ENCODE measurements around the gene PSD4. TPM values are rescaled to one million over a fixed set of nuclear protein-coding genes. Genes with fewer than 3 reads are reported as not detected.

Gene PSD4
- polyA plus RNA-seq, 1 donor from 2014 or later: 0.67 TPM

DNA sequence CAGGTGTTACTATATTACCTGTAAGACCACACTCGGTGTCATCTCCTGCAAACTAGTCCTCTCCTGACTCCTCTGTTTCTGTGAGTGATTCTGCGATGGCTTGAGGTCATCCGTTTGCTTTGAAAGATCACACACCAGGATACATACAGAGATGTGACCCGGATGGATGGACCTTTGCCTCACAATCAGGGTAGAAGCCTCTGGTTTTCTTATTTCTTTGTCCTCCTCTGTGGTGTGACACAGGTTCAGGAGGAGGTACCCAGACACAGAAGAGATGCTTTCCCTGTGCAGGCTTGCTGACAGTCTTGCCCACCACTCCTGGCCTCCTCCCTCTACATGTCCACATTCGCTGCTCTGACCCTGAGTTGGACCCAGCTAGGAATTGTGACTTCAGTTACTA is 34.6 kb downstream of the PSD4 start:
- no peak overlapping the region for H3K4me3 ChIP-seq (ENCODE audit: low read length)
- TF ChIP-seq, protein P1, sequence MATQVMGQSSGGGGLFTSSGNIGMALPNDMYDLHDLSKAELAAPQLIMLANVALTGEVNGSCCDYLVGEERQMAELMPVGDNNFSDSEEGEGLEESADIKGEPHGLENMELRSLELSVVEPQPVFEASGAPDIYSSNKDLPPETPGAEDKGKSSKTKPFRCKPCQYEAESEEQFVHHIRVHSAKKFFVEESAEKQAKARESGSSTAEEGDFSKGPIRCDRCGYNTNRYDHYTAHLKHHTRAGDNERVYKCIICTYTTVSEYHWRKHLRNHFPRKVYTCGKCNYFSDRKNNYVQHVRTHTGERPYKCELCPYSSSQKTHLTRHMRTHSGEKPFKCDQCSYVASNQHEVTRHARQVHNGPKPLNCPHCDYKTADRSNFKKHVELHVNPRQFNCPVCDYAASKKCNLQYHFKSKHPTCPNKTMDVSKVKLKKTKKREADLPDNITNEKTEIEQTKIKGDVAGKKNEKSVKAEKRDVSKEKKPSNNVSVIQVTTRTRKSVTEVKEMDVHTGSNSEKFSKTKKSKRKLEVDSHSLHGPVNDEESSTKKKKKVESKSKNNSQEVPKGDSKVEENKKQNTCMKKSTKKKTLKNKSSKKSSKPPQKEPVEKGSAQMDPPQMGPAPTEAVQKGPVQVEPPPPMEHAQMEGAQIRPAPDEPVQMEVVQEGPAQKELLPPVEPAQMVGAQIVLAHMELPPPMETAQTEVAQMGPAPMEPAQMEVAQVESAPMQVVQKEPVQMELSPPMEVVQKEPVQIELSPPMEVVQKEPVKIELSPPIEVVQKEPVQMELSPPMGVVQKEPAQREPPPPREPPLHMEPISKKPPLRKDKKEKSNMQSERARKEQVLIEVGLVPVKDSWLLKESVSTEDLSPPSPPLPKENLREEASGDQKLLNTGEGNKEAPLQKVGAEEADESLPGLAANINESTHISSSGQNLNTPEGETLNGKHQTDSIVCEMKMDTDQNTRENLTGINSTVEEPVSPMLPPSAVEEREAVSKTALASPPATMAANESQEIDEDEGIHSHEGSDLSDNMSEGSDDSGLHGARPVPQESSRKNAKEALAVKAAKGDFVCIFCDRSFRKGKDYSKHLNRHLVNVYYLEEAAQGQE (IDR thresholded peaks at IDR 0.05; ENCODE audit: borderline replicate concordance): no peak
- TF ChIP-seq RAD21 (conservative IDR thresholded peaks at IDR 0.05): no peak
- TF ChIP-seq MXI1 (conservative IDR thresholded peaks at IDR 0.05; ENCODE audit: poor library complexity, severe bottlenecking): no peak
- H3K4me2 ChIP-seq (ENCODE audit: low read length): no peak overlapping the region
- no peaks in the 10 kb centered on the region for H3K79me2 ChIP-seq (replicated peaks; ENCODE audit: insufficient read depth, low read length)
- no peaks in the 10 kb centered on the region for H3K27me3 ChIP-seq (ENCODE audit: insufficient read depth, low read depth, low read length)
- H3K9ac ChIP-seq (ENCODE audit: low read length): no peak overlapping the region
- no peaks in the 10 kb centered on the region for H4K20me1 ChIP-seq (ENCODE audit: insufficient read depth)
- H3K36me3 ChIP-seq (ENCODE audit: insufficient read depth, low read length): no peaks in the 10 kb centered on the region
- H3K9me3 ChIP-seq (ENCODE audit: low read length): no peaks in the 10 kb centered on the region
- H3F3A ChIP-seq (ENCODE audit: insufficient read depth, low read length, poor library complexity, severe bottlenecking): no peaks in the 10 kb centered on the region
- H3K9me2 ChIP-seq (ENCODE audit: insufficient read depth, low read length): no peaks in the 10 kb centered on the region
- H3K27ac ChIP-seq (ENCODE audit: low read length): no peak overlapping the region
- no peak overlapping the region for H2AFZ ChIP-seq (ENCODE audit: low read depth, low read length)

GRCh38 chr2:113209011-113209645 is 35.4 kb downstream of the PSD4 start:
- Histone ChIP-seq H3F3A (ENCODE audit: insufficient read depth, low read length, poor library complexity, severe bottlenecking) (no peaks in the 10 kb centered on the region), H3K27ac (ENCODE audit: low read length) (no peak overlapping the region)
- no peak for TF ChIP-seq RAD21 (conservative IDR thresholded peaks at IDR 0.05)
- TF ChIP-seq, protein P1 (IDR thresholded peaks at IDR 0.05; ENCODE audit: borderline replicate concordance): no peak
- TF ChIP-seq, protein P2, sequence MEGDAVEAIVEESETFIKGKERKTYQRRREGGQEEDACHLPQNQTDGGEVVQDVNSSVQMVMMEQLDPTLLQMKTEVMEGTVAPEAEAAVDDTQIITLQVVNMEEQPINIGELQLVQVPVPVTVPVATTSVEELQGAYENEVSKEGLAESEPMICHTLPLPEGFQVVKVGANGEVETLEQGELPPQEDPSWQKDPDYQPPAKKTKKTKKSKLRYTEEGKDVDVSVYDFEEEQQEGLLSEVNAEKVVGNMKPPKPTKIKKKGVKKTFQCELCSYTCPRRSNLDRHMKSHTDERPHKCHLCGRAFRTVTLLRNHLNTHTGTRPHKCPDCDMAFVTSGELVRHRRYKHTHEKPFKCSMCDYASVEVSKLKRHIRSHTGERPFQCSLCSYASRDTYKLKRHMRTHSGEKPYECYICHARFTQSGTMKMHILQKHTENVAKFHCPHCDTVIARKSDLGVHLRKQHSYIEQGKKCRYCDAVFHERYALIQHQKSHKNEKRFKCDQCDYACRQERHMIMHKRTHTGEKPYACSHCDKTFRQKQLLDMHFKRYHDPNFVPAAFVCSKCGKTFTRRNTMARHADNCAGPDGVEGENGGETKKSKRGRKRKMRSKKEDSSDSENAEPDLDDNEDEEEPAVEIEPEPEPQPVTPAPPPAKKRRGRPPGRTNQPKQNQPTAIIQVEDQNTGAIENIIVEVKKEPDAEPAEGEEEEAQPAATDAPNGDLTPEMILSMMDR (IDR thresholded peaks at IDR 0.05; ENCODE audit: poor library complexity, severe bottlenecking): no peak
- no peak for TF ChIP-seq MXI1 (conservative IDR thresholded peaks at IDR 0.05; ENCODE audit: poor library complexity, severe bottlenecking)
- TF ChIP-seq EP300 (conservative IDR thresholded peaks at IDR 0.05; ENCODE audit: poor library complexity, severe bottlenecking): no peak
- TF ChIP-seq EZH2 (IDR thresholded peaks at IDR 0.05; ENCODE audit: borderline replicate concordance, insufficient read depth, low read length, poor library complexity, severe bottlenecking): no peak

More at GRCh38 chr2:113209011-113209645, 35.4 kb downstream of the PSD4 start:
- Histone ChIP-seq H3K9me3 (ENCODE audit: low read length) (no peaks in the 10 kb centered on the region), H2AFZ (ENCODE audit: low read depth, low read length) (no peak overlapping the region), H4K20me1 (ENCODE audit: insufficient read depth) (no peaks in the 10 kb centered on the region), H3K27me3 (ENCODE audit: insufficient read depth, low read depth, low read length) (no peaks in the 10 kb centered on the region), H3K36me3 (ENCODE audit: insufficient read depth, low read length) (no peaks in the 10 kb centered on the region), H3K9me2 (ENCODE audit: insufficient read depth, low read length) (no peaks in the 10 kb centered on the region), H3K9ac (ENCODE audit: low read length) (no peak overlapping the region), H3K4me2 (ENCODE audit: low read length) (no peak overlapping the region), H3K79me2 (replicated peaks; ENCODE audit: insufficient read depth, low read length) (no peaks in the 10 kb centered on the region), H3K4me3 (ENCODE audit: low read length) (no peak overlapping the region)
